Nephron progenitor cell (in vitro differentiated cells): Measurements from ENCODE around the gene TIMP2.

Source experiments
- DNase-seq: peaks from one replicate; pipeline ENCODE4 v3.0.0; 2021
- H3K27ac Mint-ChIP-seq: 2 replicates; pipeline ENCODE4 v1.8.0; 2021; ENCODE audit warnings: mild to moderate bottlenecking, moderate library complexity, mixed read lengths
- H3K27me3 Mint-ChIP-seq: 2 replicates; pipeline ENCODE4 v1.8.0; 2021; ENCODE audit warnings: mild to moderate bottlenecking, low read depth, mixed read lengths; ENCODE audit not compliant: poor library complexity
- H3K36me3 Mint-ChIP-seq: 2 replicates; pipeline ENCODE4 v1.8.0; 2021; ENCODE audit warnings: low read depth, mixed read lengths
- H3K4me1 Mint-ChIP-seq: 2 replicates; pipeline ENCODE4 v1.8.0; 2021; ENCODE audit warnings: mixed read lengths
- H3K4me3 Mint-ChIP-seq: 2 replicates; pipeline ENCODE4 v1.8.0; 2021; ENCODE audit warnings: mild to moderate bottlenecking, moderate library complexity, mixed read lengths
- H3K9me3 Mint-ChIP-seq: 2 replicates; pipeline ENCODE4 v1.8.0; 2021; ENCODE audit warnings: mild to moderate bottlenecking, moderate library complexity, mixed read lengths
- CTCF ChIP-seq: fragments of 200-600 bp; sonication (generic); IDR thresholded peaks from 2 replicates; pipeline ENCODE4 v1.5.0; 2021; ENCODE audit warnings: antibody characterized with exemption

Gene TIMP2

GRCh38 chr17:78959803-78960202 is 34.6 kb upstream of the TIMP2 start:
- no peak overlapping the region for H3K27ac Mint-ChIP-seq
- peaks cover 15% of the 10 kb centered on the region for H3K4me1 Mint-ChIP-seq
- no peaks in the 10 kb centered on the region for H3K9me3 Mint-ChIP-seq
- peaks cover 12% of the 10 kb centered on the region for H3K27me3 Mint-ChIP-seq
- TF ChIP-seq CTCF, result no peak
- H3K4me3 Mint-ChIP-seq, result no peak overlapping the region
- no peaks in the 10 kb centered on the region for H3K36me3 Mint-ChIP-seq
- DNase-seq, result no peak

GRCh38 chr17:78958641-78959127 is 33.5 kb upstream of the TIMP2 start:
- Mint-ChIP-seq H3K27ac (peak overlapping the region; percentile 96), H3K9me3 (no peaks in the 10 kb centered on the region), H3K27me3 (peaks cover 12% of the 10 kb centered on the region), H3K36me3 (no peaks in the 10 kb centered on the region), H3K4me1 (peaks cover 26% of the 10 kb centered on the region), H3K4me3 (no peak overlapping the region)
- DNase-seq, result no peak
- no peak for TF ChIP-seq CTCF

GRCh38 chr17:78957128-78957527 is 31.9 kb upstream of the TIMP2 start:
- peaks cover 41% of the 10 kb centered on the region for H3K4me1 Mint-ChIP-seq
- DNase-seq, result no peak
- no peak for TF ChIP-seq CTCF
- peaks cover 12% of the 10 kb centered on the region for H3K27me3 Mint-ChIP-seq
- no peaks in the 10 kb centered on the region for H3K36me3 Mint-ChIP-seq
- no peak overlapping the region for H3K27ac Mint-ChIP-seq
- H3K4me3 Mint-ChIP-seq, result no peak overlapping the region
- no peaks in the 10 kb centered on the region for H3K9me3 Mint-ChIP-seq

- Mint-ChIP-seq H3K27ac (peak overlapping the region; percentile 61), H3K9me3 (peaks cover 3% of the 10 kb centered on the region), H3K36me3 (peaks cover 1% of the 10 kb centered on the region), H3K4me1 (peaks cover 44% of the 10 kb centered on the region), H3K4me3 (no peak overlapping the region), H3K27me3 (peaks cover 12% of the 10 kb centered on the region)
- TF ChIP-seq CTCF, result no peak
- no peak for DNase-seq
Observed at GRCh38 chr17:78956254-78956653, 31.1 kb upstream of the TIMP2 start.

GRCh38 chr17:78954684-78955083 is 29.5 kb upstream of the TIMP2 start:
- H3K36me3 Mint-ChIP-seq, result peaks cover 12% of the 10 kb centered on the region
- H3K27me3 Mint-ChIP-seq, result peaks cover 12% of the 10 kb centered on the region
- H3K9me3 Mint-ChIP-seq, result peaks cover 19% of the 10 kb centered on the region
- H3K4me3 Mint-ChIP-seq, result no peak overlapping the region
- peaks cover 44% of the 10 kb centered on the region for H3K4me1 Mint-ChIP-seq
- no peak for DNase-seq
- TF ChIP-seq CTCF, result no peak
- no peak overlapping the region for H3K27ac Mint-ChIP-seq
